ENCODE results near the gene MGRN1. TPM values are rescaled to one million over a fixed set of nuclear protein-coding genes. Genes with fewer than 3 reads are reported as not detected.

The MGRN1 gene
- total and polyA plus RNA-seq, 2 donors (not counting 3 experiments of a cell fraction or from before 2014, with no cell fraction given): 15.6 to 73.0 TPM

DNA sequence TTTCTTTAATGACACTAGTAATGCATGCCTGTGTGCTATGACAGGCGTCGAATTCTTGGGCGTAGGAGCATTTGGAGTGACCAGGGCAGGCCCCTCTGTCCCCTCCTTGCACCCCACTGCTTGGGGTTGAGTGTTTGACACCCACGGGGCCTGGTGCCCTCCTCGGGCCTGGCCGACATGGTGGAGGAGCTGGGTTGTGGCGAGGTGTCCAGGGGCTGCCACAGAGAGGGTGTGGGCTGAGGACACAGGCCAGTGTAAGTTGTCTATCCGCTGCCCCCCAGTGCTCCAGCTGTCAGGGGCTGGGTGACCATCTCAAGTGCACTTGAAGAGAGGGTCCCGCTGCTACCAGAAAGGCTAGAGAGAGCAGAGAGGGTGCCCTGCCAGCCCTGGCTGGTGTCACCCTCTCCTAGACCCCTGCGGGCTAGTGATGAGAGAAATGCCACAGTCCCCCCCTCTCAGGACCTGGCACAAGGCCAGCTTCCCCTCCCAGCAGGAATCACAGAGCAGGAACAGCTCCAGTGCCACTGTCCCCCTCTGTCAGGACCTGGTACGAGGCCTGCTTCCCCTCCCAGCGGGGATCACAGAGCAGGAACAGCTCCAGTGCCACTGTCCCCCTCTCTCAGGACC lies 30.5 kb downstream of the MGRN1 start:
- DNase-seq (ENCODE audit: low read depth, low spot score) (no peak), FAIRE-seq (no peak)
- no TSS peak for BruUV-seq (replicated peaks)
- Histone ChIP-seq H3K36me3 (ENCODE audit: control insufficient read depth in 2 of 2, extremely low read depth in 1 of 2, insufficient read depth in 2 of 2, low read length in 2 of 2) (peaks cover 7 to 39% of the 10 kb centered on the region in 2 experiments), H3K9me1 (replicated peaks; ENCODE audit: control insufficient read depth, extremely low read depth, insufficient read depth, low read length) (no peaks in the 10 kb centered on the region), H3K9me3 (replicated peaks; ENCODE audit: control insufficient read depth, insufficient read depth, low read length) (no peaks in the 10 kb centered on the region), H3K4me3 (replicated peaks in 1 of 3; ENCODE audit: insufficient read depth in 1 of 3, low read depth in 1 of 3, low read length in 3 of 3) (no peak overlapping the region), H3K4me1 (ENCODE audit: control insufficient read depth, extremely low read depth, insufficient read depth, low read length) (no peaks in the 10 kb centered on the region), H3K27ac (ENCODE audit: insufficient read depth, low read depth, low read length) (no peak overlapping the region), H2AFZ (ENCODE audit: low read depth, low read length) (no peak overlapping the region), H3K79me2 (ENCODE audit: control insufficient read depth, insufficient read depth, low read length) (no peaks in the 10 kb centered on the region), H4K20me1 (replicated peaks; ENCODE audit: control insufficient read depth, extremely low read depth, insufficient read depth, low read length) (no peaks in the 10 kb centered on the region), H3K27me3 (ENCODE audit: control insufficient read depth in 2 of 2, insufficient read depth in 2 of 2, low read length in 2 of 2) (no peaks in the 10 kb centered on the region), H3K4me2 (ENCODE audit: insufficient read depth, low read length) (no peak overlapping the region), H3K9ac (replicated peaks; ENCODE audit: extremely low read depth, insufficient read depth, low read length) (no peak overlapping the region)
- POLR2A ChIA-PET: no interaction called here
- intact Hi-C loops (cut with micrococcal nuclease): no loop called here
- TF ChIP-seq FOS (IDR thresholded peaks at IDR 0.05; ENCODE audit: borderline replicate concordance, insufficient read depth, low read length) (no peak), EZH2 (IDR thresholded peaks at IDR 0.05; ENCODE audit: borderline replicate concordance, low read depth, low read length, severe bottlenecking) (no peak), MYC (IDR thresholded peaks at IDR 0.05; ENCODE audit: low read depth, low read length) (no peak), MAX (IDR thresholded peaks at IDR 0.05; ENCODE audit: insufficient read depth, insufficient read length) (no peak), GATA2 (IDR thresholded peaks at IDR 0.05; ENCODE audit: insufficient read depth, insufficient read length, low read depth, low read length) (no peak), CTCF (IDR thresholded peaks at IDR 0.05; ENCODE audit: extremely low read depth in 1 of 2, insufficient read depth in 1 of 2, low read depth in 1 of 2, low read length in 2 of 2) (no peak), POLR2AphosphoS5 (IDR thresholded peaks at IDR 0.05; ENCODE audit: insufficient read depth, low read depth, low read length) (no peak), JUN (IDR thresholded peaks at IDR 0.05; ENCODE audit: borderline replicate concordance, insufficient read depth, insufficient read length, low read depth) (no peak), POLR2A (IDR thresholded peaks at IDR 0.05; ENCODE audit: low read depth, low read length) (no peak)
- dilution Hi-C loops (cut with MboI; ENCODE audit: extremely low pct_ligation_motif_present, low sequenced_read_pairs): no loop called here
- CTCF ChIA-PET: no interaction called here

Data from endothelial cell of umbilical vein (primary cell).